HepG2 (cell line): Measurements from ENCODE around the gene HMGN4. TPM values are rescaled to one million over a fixed set of nuclear protein-coding genes. Genes with fewer than 3 reads are reported as not detected.

Experiments
- CENPT ChIP-seq: sonication (generic); formaldehyde crosslinking; IDR thresholded peaks from 2 replicates; pipeline ENCODE4 v1.8.0; 2022; ENCODE audit warnings: low read depth, mild to moderate bottlenecking, moderate library complexity, missing genetic modification reagents
- EZH2 ChIP-seq: conservative IDR thresholded peaks from 2 replicates; pipeline ENCODE4 v1.6.1; 2012; ENCODE audit warnings: mild to moderate bottlenecking, low read depth, low read length, moderate library complexity
- FOXA3 ChIP-seq: IDR thresholded peaks from 2 replicates; pipeline ENCODE4 v1.6.1; 2016; ENCODE audit warnings: missing genetic modification reagents, missing compliant biosample characterization
- IRX3 ChIP-seq: sonication (generic); formaldehyde crosslinking; IDR thresholded peaks from 2 replicates; pipeline ENCODE4 v1.8.1; 2023; ENCODE audit warnings: mild to moderate bottlenecking, low read depth, missing genetic modification reagents, borderline replicate concordance
- KDM2A ChIP-seq: sonication (generic); formaldehyde crosslinking; IDR thresholded peaks from 2 replicates; pipeline ENCODE4 v1.4.0; 2020; ENCODE audit warnings: low read depth, missing genetic modification reagents, borderline replicate concordance
- KDM6A ChIP-seq: IDR thresholded peaks from 2 replicates; pipeline ENCODE4 v1.6.1; 2016; ENCODE audit warnings: low read depth
- MIER3 ChIP-seq: IDR thresholded peaks from 2 replicates; pipeline ENCODE4 v1.6.1; 2016; ENCODE audit warnings: missing compliant biosample characterization, borderline replicate concordance
- NFRKB ChIP-seq: fragments of 450-650 bp; IDR thresholded peaks from 2 replicates; pipeline ENCODE4 v1.6.1; 2017
- RBFOX2 ChIP-seq: fragments of 200-400 bp; formaldehyde crosslinking; IDR thresholded peaks from 2 replicates; pipeline ENCODE4 v1.6.1; 2017; ENCODE audit warnings: low read depth, mild to moderate bottlenecking, low read length
- REXO4 ChIP-seq: sonication (generic); formaldehyde crosslinking; IDR thresholded peaks from 2 replicates; pipeline ENCODE4 v1.8.0; 2022; ENCODE audit warnings: missing genetic modification reagents, mild to moderate bottlenecking, borderline replicate concordance
- SNAPC4 ChIP-seq: sonication (generic); formaldehyde crosslinking; IDR thresholded peaks from 2 replicates; pipeline ENCODE4 v1.4.0; 2020; ENCODE audit warnings: mild to moderate bottlenecking, missing genetic modification reagents
- SSRP1 ChIP-seq: IDR thresholded peaks from 2 replicates; pipeline ENCODE4 v1.6.1; 2016; ENCODE audit warnings: control low read depth
- STAG1 ChIP-seq: sonication (generic); formaldehyde crosslinking; IDR thresholded peaks from 2 replicates; pipeline ENCODE4 v1.4.0; 2020; ENCODE audit warnings: missing genetic modification reagents
- TP53 ChIP-seq: sonication (generic); formaldehyde crosslinking; conservative IDR thresholded peaks from 2 replicates; pipeline ENCODE4 v1.4.0; 2020; ENCODE audit warnings: missing genetic modification reagents
- ZFP90 ChIP-seq: sonication (generic); formaldehyde crosslinking; IDR thresholded peaks from 2 replicates; pipeline ENCODE4 v1.8.0; 2022; ENCODE audit warnings: missing genetic modification reagents, mild to moderate bottlenecking, inconsistent platforms, borderline replicate concordance
- ZNF230 ChIP-seq: sonication (generic); formaldehyde crosslinking; IDR thresholded peaks from 2 replicates; pipeline ENCODE4 v1.4.0; 2020; ENCODE audit warnings: mild to moderate bottlenecking, missing genetic modification reagents
- ZNF407 ChIP-seq: sonication (generic); formaldehyde crosslinking; IDR thresholded peaks from one replicate; pipeline ENCODE4 v1.5.1; 2020; ENCODE audit warnings: mild to moderate bottlenecking, missing genetic modification reagents; ENCODE audit errors: not compliant biosample characterization
- ZNF558 ChIP-seq: sonication (generic); formaldehyde crosslinking; IDR thresholded peaks from 2 replicates; pipeline ENCODE4 v1.9.0; 2022; ENCODE audit warnings: mild to moderate bottlenecking, missing genetic modification reagents, borderline replicate concordance
- ZNF773 ChIP-seq: sonication (generic); formaldehyde crosslinking; IDR thresholded peaks from 2 replicates; pipeline ENCODE4 v1.4.0; 2020; ENCODE audit warnings: missing genetic modification reagents, borderline replicate concordance
- polyA plus RNA-seq, 8 experiments: library from polyadenylated mRNA; depleted of rRNA in 3 of 8; stranded (reverse) in 7 of 8; unstranded in 1 of 8; fragments of >200 nt; fragmentation: Illumina TruSeq in 4 of 8; extraction: Trizol in 4 of 8; gene quantifications; 2 replicates each; pipeline versions ENCODE4 v1.2.1 to v1.2.3, GENCODE V29; 2011 to 2016; ENCODE audit warnings: low read depth in 4 of 8, missing spikeins in 1 of 8, mixed read lengths in 1 of 8; ENCODE audit not compliant: insufficient read depth in 1 of 8
- total RNA-seq, 5 experiments: library from RNA; depleted of rRNA; stranded (reverse); fragments of >200 nt; fragmentation: Illumina TruSeq; extraction: Trizol; gene quantifications; 2 replicates each; pipeline ENCODE4 v1.2.3, GENCODE V29; 2016; ENCODE audit warnings: low read depth in 1 of 5

HMGN4 gene
- total and polyA plus RNA-seq, 2 of the 13 experiments (the other 11 are each of a cell fraction or from before 2014, with no cell fraction given): 39.9 to 52.1 TPM

- TF ChIP-seq KDM6A (peak; percentile 72), ZNF773 (no peak), SNAPC4 (CRISPR knock-in tag) (no peak), REXO4 (CRISPR knock-in tag) (no peak), SSRP1 (no peak; the same call in 1 of the 2 replicates), IRX3 (no peak), ZNF407 (no peak), FOXA3 (CRISPR knock-in tag) (peak; percentile 86), NFRKB (no peak), TP53 (CRISPR knock-in tag) (no peak), ZNF230 (CRISPR knock-in tag) (no peak), KDM2A (CRISPR knock-in tag) (no peak), RBFOX2 (no peak), EZH2 (no peak), MIER3 (peak; percentile 81; the same call in 1 of the 2 replicates), CENPT (CRISPR knock-in tag) (no peak), ZFP90 (no peak), ZNF558 (no peak), STAG1 (CRISPR knock-in tag) (no peak)
Measured at GRCh38 chr6:26514984-26515383, 23.2 kb upstream of the HMGN4 start (continued).
